ENCODE results near the gene GPR15.

The GPR15 gene

DNA sequence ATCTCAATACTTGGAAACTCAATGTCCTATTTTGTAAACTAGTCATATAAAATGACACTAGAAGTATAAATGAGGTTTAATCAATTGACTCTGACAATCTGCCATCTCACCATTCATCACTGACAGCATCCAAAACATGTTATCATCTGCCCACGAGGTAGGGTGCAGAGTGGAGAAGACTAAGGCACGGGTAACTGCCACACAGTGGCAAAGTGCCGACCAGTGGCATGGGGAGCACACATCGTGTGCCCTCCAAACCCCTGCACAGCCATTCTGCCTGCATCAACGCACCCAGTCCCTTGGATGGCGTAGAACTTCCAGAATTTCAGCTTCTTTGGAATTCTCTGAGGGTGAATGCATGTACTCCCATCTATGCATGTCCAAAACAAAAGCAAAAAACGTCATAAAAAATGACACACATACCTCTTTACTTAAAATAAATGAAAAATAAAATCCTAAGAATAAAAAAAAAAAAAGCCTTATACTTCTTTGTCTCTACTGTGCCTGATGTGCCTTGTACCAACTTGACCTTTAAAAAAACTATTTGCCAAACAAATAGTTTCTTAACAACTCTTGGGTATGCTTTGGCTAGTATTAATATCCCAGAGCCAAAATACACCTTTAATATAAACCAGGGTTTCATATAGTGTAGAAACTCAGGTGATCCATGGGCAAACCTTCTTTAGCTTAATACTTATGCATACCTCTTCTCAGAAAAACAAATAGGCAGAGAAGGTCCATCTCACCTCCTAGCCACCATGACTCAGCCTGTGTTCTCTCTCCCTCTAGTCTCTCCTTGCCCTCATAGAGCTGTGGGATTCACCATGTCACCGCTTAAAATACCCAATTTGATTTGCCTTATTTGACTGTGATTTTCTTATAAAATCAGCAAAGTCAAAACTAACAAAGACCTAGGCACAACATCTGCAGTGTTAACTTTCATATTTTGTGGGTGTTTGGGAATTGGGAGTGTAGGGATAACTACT is 48.9 kb downstream of the GPR15 start:
- H3K27ac ChIP-seq (ENCODE audit: low read length) = no peak overlapping the region
- no peak overlapping the region for H3K9ac ChIP-seq (ENCODE audit: low read length)
- H3K27me3 ChIP-seq (ENCODE audit: control insufficient read depth, insufficient read depth, low read length) = no peaks in the 10 kb centered on the region
- H3K4me1 ChIP-seq (ENCODE audit: control insufficient read depth, low read depth, low read length) = no peaks in the 10 kb centered on the region
- H3K4me3 ChIP-seq (ENCODE audit: low read length) = no peak overlapping the region
- H3K36me3 ChIP-seq (ENCODE audit: control insufficient read depth, low read depth, low read length) = peaks cover 63% of the 10 kb centered on the region
- H3K9me3 ChIP-seq (ENCODE audit: control insufficient read depth, low read depth, low read length) = no peaks in the 10 kb centered on the region

DNA sequence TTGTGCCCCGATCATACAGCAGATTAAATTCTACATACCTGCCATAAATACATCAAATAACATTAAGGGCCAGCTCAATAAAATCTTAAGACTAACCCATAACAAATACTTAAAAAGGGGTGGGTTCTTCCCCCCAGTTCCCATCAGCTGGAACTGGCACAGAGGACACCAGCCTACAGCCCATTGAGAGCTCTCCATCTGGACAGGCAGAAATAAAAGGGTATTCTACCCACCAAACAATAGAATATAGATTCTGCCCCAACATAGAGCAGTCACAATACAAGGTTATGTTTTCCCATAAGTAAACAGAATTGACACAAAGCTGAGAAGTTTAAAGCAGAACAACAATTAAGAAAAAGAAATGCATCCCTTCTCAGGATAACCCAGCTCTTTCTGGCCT is 49.7 kb downstream of the GPR15 start:
- peaks cover 63% of the 10 kb centered on the region for H3K36me3 ChIP-seq (ENCODE audit: control insufficient read depth, low read depth, low read length)

DNA sequence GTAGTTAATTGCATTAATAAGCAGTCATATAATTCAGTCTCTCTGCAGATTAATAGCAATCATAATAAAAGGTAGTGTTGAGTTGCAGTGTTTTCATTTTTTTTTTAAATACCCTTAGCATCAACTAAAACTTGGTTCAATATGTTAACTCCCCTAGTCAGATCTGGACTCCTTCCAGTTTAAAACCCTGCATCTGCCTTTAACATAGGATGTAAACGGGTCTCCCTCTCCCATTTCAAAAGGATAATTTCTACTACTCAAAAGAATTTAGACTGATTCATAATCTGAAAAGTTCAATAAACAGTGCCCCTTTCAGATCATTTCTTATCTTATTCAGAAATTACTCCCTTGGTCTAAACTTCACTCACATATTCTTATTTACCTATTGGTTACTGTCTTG is 50.3 kb downstream of the GPR15 start:
- Histone ChIP-seq H3K4me1 (ENCODE audit: control insufficient read depth, low read depth, low read length) (no peaks in the 10 kb centered on the region), H3K9ac (ENCODE audit: low read length) (no peak overlapping the region), H3K27me3 (ENCODE audit: control insufficient read depth, insufficient read depth, low read length) (no peaks in the 10 kb centered on the region), H3K36me3 (ENCODE audit: control insufficient read depth, low read depth, low read length) (peaks cover 63% of the 10 kb centered on the region), H3K9me3 (ENCODE audit: control insufficient read depth, low read depth, low read length) (no peaks in the 10 kb centered on the region), H3K4me3 (ENCODE audit: low read length) (no peak overlapping the region), H3K27ac (ENCODE audit: low read length) (no peak overlapping the region)

More for the DNA sequence above, 49.7 kb downstream of the GPR15 start:
- Histone ChIP-seq H3K4me3 (ENCODE audit: low read length) (no peak overlapping the region), H3K9ac (ENCODE audit: low read length) (no peak overlapping the region), H3K4me1 (ENCODE audit: control insufficient read depth, low read depth, low read length) (no peaks in the 10 kb centered on the region), H3K9me3 (ENCODE audit: control insufficient read depth, low read depth, low read length) (no peaks in the 10 kb centered on the region), H3K27ac (ENCODE audit: low read length) (no peak overlapping the region), H3K27me3 (ENCODE audit: control insufficient read depth, insufficient read depth, low read length) (no peaks in the 10 kb centered on the region)

DNA sequence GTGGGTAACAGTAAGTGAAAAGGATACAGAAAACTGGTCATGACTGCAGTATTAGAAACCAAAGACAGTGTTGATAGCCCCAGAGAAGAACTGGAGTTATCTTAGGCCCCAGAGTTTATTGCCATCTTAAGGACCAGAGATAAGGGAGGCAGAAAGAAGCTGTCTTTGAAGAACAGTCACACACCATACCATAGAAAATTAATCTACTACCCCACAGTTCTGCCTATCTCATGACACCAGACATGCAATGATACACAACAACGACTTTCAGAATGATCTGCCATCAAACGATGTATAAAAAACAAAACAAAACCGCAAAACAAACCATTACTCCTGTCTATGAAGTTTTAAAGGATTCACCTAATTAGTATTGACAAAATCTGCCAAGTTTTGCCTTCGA is 52.0 kb downstream of the GPR15 start:
- H3K4me1 ChIP-seq (ENCODE audit: control insufficient read depth, low read depth, low read length) = no peaks in the 10 kb centered on the region
- no peak overlapping the region for H3K4me3 ChIP-seq (ENCODE audit: low read length)
- no peaks in the 10 kb centered on the region for H3K27me3 ChIP-seq (ENCODE audit: control insufficient read depth, insufficient read depth, low read length)
- peaks cover 53% of the 10 kb centered on the region for H3K36me3 ChIP-seq (ENCODE audit: control insufficient read depth, low read depth, low read length)
- H3K9me3 ChIP-seq (ENCODE audit: control insufficient read depth, low read depth, low read length) = no peaks in the 10 kb centered on the region
- H3K9ac ChIP-seq (ENCODE audit: low read length) = no peak overlapping the region
- H3K27ac ChIP-seq (ENCODE audit: low read length) = no peak overlapping the region
